MCF 10A (cell line): ENCODE data around the gene EXTL1. TPM values are rescaled to one million over a fixed set of nuclear protein-coding genes. Genes with fewer than 3 reads are reported as not detected.

Experiments used
- BruUV-seq: library from RNA; stranded (reverse); fragments of 400-500 nt; replicated peaks from 2 replicates; lab custom pipeline; 2021; lab: Mats Ljungman, UMichigan
- CTCF ChIA-PET: fragments of 300-600 bp; sonication (Branson Sonifier 250); formaldehyde crosslinking; extraction: SDS; loops from one replicate; lab custom pipeline; 2021; ENCODE audit warnings: antibody characterized with exemption, inconsistent platforms; lab: Yijun Ruan, JAX
- POLR2A ChIA-PET: fragments of 300-600, 350-650 bp; sonication (Branson Sonifier 250); formaldehyde crosslinking; extraction: SDS; loops from one replicate; lab custom pipeline; 2020; ENCODE audit warnings: antibody characterized with exemption, inconsistent platforms; lab: Yijun Ruan, JAX
- DNase-seq: peaks from one replicate; pipeline ENCODE4 v3.0.0-alpha.2; 2018; ENCODE audit not compliant: unreplicated experiment
- H3K27ac Mint-ChIP-seq: one replicate; pipeline ENCODE4 v1.8.0; 2022; ENCODE audit warnings: mild to moderate bottlenecking, low read depth, mixed read lengths; ENCODE audit not compliant: unreplicated experiment
- H3K27me3 Mint-ChIP-seq: one replicate; pipeline ENCODE4 v1.8.0; 2022; ENCODE audit warnings: mixed read lengths; ENCODE audit not compliant: insufficient read depth, unreplicated experiment
- H3K36me3 Mint-ChIP-seq: one replicate; pipeline ENCODE4 v1.8.0; 2022; ENCODE audit warnings: mild to moderate bottlenecking, moderate library complexity, mixed read lengths; ENCODE audit not compliant: insufficient read depth, unreplicated experiment
- H3K4me1 Mint-ChIP-seq: one replicate; pipeline ENCODE4 v1.8.0; 2022; ENCODE audit warnings: mixed read lengths; ENCODE audit not compliant: insufficient read depth, unreplicated experiment
- H3K4me3 Mint-ChIP-seq: one replicate; pipeline ENCODE4 v1.8.0; 2022; ENCODE audit warnings: mild to moderate bottlenecking, moderate library complexity, mixed read lengths; ENCODE audit not compliant: unreplicated experiment
- H3K9me3 Mint-ChIP-seq: one replicate; pipeline ENCODE4 v1.8.0; 2022; ENCODE audit warnings: mixed read lengths; ENCODE audit not compliant: unreplicated experiment
- intact Hi-C: fragments of 100-400 bp; cut with micrococcal nuclease; formaldehyde crosslinking; loops from 2 replicates; pipeline ENCODE4 v1.14.1; 2022
- total RNA-seq: library from RNA; stranded (reverse); gene quantifications from 2 replicates; pipeline ENCODE4 v1.2.3, GENCODE V29; 2022
- TF ChIP-seq, protein P1 (sequence below): fragments of 200-600 bp; IDR thresholded peaks from one replicate; pipeline ENCODE4 v1.8.0; 2022; ENCODE audit warnings: antibody characterized with exemption, mild to moderate bottlenecking; ENCODE audit not compliant: unreplicated experiment

Gene EXTL1
- total RNA-seq, 1 experiment from 2014 or later = not detected

DNA sequence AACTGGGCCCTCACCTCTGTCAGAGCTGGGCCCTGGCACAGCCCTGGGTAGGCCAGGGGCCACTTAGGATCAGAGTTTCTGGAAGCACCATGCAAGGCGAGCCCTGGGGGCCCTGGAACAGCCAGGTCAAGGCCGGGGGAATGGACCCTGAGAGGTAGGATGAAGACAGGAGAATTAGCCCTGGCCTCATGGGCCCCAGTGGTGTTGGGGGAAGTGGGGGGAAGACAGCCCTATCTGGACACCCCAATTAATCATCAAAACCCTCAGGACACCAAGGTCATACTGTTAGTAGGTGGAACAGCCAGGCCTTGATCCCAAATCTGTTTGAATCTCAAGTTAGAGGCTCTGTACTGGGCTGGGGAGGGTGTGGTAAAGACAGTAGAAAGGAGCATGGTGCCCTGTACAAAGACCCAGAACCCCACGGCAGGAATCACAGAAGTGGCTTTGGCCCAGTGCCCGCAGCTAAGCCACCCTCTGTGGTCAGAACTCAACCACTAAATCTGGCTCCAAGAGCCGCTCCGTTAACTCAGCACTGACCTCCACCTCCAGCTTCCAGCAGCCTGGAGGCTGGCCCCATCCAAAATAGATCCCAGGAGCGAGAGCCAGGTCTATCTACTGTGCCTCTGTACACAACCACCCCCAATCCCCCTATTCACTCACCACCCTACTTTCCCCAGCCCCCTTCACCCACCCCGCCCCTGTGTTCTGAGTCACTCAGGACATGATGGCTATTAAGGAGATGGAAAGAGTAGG, 59.9 kb downstream of the EXTL1 start:
- Mint-ChIP-seq H3K27me3 (peaks cover 27% of the 10 kb centered on the region), H3K4me1 (no peaks in the 10 kb centered on the region), H3K27ac (no peak overlapping the region), H3K36me3 (no peaks in the 10 kb centered on the region), H3K9me3 (no peaks in the 10 kb centered on the region), H3K4me3 (no peak overlapping the region)
- TF ChIP-seq, protein P1, sequence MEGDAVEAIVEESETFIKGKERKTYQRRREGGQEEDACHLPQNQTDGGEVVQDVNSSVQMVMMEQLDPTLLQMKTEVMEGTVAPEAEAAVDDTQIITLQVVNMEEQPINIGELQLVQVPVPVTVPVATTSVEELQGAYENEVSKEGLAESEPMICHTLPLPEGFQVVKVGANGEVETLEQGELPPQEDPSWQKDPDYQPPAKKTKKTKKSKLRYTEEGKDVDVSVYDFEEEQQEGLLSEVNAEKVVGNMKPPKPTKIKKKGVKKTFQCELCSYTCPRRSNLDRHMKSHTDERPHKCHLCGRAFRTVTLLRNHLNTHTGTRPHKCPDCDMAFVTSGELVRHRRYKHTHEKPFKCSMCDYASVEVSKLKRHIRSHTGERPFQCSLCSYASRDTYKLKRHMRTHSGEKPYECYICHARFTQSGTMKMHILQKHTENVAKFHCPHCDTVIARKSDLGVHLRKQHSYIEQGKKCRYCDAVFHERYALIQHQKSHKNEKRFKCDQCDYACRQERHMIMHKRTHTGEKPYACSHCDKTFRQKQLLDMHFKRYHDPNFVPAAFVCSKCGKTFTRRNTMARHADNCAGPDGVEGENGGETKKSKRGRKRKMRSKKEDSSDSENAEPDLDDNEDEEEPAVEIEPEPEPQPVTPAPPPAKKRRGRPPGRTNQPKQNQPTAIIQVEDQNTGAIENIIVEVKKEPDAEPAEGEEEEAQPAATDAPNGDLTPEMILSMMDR = no peak
- no TSS peak for BruUV-seq
- ChIA-PET POLR2A (interaction anchor here (0.9 kb wide), 1 partner anchor 153 kb away, joined by 3 read pairs; the partner anchor contains the start of gene CEP85), CTCF (no interaction called here)
- intact Hi-C loops = no loop called here
- DNase-seq = no peak

DNA sequence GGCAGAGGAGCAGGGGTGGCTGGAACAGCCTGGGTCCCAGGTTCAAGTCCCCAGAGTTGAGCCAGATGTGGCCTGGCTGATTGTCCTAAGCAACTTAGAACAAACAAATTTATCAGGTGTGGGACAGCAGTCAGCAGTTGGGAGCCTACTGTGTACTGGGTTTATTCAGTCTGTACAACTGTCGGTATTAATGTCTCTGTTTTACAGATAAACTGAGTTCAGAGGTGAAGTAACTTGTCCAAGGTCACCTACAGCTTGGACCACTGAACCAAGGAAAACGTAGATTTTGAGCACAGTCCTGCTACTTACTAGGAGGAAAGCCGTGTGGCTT, 60.4 kb downstream of the EXTL1 start:
- DNase-seq = no peak
- CTCF ChIA-PET = interaction anchor here (1.3 kb wide), 1 partner anchor 187 kb away, joined by 4 read pairs; no protein-coding TSS in a partner anchor
- Mint-ChIP-seq H3K36me3 (no peaks in the 10 kb centered on the region), H3K9me3 (no peaks in the 10 kb centered on the region), H3K4me3 (no peak overlapping the region), H3K4me1 (no peaks in the 10 kb centered on the region), H3K27ac (no peak overlapping the region), H3K27me3 (peaks cover 27% of the 10 kb centered on the region)
- BruUV-seq = no TSS peak
- intact Hi-C loops = no loop called here
- POLR2A ChIA-PET = no interaction called here
- TF ChIP-seq, protein P1 = no peak

DNA sequence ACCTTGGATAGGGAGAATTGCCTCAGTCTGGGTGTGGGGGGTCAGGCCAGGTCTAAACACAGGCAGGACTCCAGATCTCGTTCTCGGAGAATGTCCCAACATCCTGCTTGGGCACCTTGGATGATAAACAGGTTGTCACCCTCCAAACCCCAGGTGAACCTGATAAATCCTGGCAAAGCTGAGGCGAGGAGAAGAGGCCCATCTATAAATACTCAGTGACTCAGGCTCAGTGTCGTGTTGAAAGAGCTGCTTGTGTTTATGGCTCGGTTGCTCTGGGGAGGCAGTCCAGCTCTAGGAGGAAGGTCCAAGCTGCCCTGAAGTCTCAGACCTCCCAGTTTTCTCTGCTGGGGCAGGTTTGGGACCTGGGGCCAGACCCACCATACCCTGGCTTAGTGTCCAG, 61.6 kb downstream of the EXTL1 start:
- Mint-ChIP-seq H3K36me3 (no peaks in the 10 kb centered on the region), H3K27ac (no peak overlapping the region), H3K9me3 (no peaks in the 10 kb centered on the region), H3K4me1 (no peaks in the 10 kb centered on the region), H3K27me3 (peaks cover 27% of the 10 kb centered on the region), H3K4me3 (no peak overlapping the region)
- intact Hi-C loops = no loop called here
- BruUV-seq = no TSS peak
- DNase-seq = peak; percentile 28
- ChIA-PET POLR2A (interaction anchor here (0.6 to 1.1 kb wide), 2 partner anchors 9 to 17 kb away, joined by 3 read pairs; no protein-coding TSS in a partner anchor), CTCF (interaction anchor here (0.6 to 1.3 kb wide), 3 partner anchors 37 to 287 kb away, joined by 3 to 4 read pairs (median 3); no protein-coding TSS in a partner anchor)
- TF ChIP-seq, protein P1 = no peak

DNA sequence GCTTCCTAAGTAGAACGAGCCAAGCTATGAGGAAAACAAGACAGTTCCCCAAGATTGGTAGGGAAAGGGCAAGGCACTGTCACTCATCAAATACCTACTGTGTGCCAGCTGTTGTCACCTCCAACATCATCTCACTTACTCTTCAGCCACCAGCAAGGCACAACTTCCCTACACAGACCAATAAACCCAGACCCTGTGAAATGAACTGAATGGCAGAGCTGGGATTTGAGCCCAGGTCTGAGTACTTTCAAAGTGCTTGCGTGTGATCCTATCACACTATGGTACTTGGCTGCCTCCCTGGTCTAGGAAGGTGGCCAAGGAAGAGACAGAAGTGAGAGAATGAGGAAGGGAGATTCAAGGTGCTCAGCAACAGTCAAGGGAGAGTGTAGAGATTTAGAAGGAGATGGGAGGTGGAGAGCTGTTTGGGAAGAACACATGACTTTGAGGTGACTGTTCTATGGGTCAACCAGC, 62.6 kb downstream of the EXTL1 start:
- peaks cover 27% of the 10 kb centered on the region for H3K27me3 Mint-ChIP-seq
- TF ChIP-seq, protein P1 = no peak
- no peaks in the 10 kb centered on the region for H3K9me3 Mint-ChIP-seq

More for the DNA sequence above, 62.6 kb downstream of the EXTL1 start:
- Mint-ChIP-seq H3K4me3 (no peak overlapping the region), H3K27ac (no peak overlapping the region), H3K4me1 (no peaks in the 10 kb centered on the region), H3K36me3 (no peaks in the 10 kb centered on the region)
- ChIA-PET POLR2A (interaction anchor here (1.1 kb wide), 1 partner anchor 18 kb away, joined by 3 read pairs; no protein-coding TSS in a partner anchor), CTCF (interaction anchor here (1.3 to 3.2 kb wide), 2 partner anchors 48 to 61 kb away, joined by 6 to 14 read pairs; no protein-coding TSS in a partner anchor)
- no peak for DNase-seq
- intact Hi-C loops = no loop called here
- no TSS peak for BruUV-seq
